DMS153 treated with DMSO at 0.1 percent for 48 hours (cell line): ENCODE data around the gene MAGEB17.

Experiments used
- DNase-seq: peaks from one replicate; lab custom pipeline; 2025; ENCODE audit not compliant: unreplicated experiment; lab: John Stamatoyannopoulos, UW

Gene MAGEB17

DNA sequence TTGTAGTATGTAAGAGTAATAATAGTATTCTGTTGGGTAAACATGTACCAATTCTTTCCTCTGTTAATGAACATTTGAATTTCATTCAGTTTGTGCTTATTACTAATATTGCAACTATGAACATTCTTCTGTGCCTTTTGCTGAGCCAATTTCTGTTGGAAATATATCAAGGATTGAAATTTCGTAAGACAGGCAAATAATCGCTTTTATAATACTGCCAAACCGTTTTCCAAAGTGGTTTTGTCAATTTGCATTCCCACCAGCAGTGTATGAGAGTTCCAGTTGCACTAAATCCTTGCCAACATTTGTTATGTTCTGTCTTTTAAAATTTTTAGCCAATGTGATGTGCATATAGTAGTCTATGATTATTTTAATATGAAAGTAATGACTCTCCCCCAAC is 38.6 kb downstream of the MAGEB17 start:
- DNase-seq, result no peak

- no peak for DNase-seq
Observed at GRCh38 chrX:16207634-16208033, 40.4 kb downstream of the MAGEB17 start.

- no peak for DNase-seq
Observed at GRCh38 chrX:16208601-16209000, 41.3 kb downstream of the MAGEB17 start.

- no peak for DNase-seq
Observed at GRCh38 chrX:16210061-16210460, 42.8 kb downstream of the MAGEB17 start.

DNA sequence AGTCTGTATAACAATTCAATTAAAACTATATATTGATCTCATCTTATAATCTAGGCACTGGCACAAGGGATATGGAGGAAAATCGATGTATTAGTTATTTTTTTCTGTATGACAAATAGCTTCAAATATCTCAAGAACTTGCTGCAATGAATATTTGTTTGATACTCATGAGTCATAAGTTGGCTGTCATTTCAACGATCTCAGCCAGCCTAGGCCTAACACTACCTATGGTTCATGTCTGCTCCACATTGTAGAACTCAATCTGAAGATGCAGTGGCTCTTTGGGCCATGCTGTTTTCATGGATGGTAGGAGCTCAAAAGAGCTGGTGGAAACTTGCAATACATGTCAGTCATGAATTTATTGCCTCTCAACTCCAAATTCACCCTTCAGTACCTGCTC is 44.7 kb downstream of the MAGEB17 start:
- no peak for DNase-seq

DNA sequence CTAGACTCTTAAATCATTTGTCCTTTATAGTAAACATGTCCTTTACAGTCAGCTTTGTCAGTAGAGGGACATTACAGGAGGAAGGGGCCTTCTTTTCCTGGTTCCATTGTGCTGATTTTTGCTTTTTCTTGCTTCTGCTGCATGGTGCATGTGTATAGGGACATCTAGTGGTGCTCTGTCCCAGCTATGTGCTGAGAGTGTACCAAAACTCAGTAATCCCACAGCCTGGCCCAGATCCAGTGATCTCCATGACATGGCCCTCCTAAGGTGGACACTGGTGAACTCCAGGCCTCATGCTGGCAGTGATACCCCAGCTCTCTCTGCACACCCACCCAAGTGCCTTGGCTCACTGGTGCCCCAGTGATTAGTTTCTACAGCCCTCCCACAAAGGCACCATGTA is 45.2 kb downstream of the MAGEB17 start:
- no peak for DNase-seq

GRCh38 chrX:16213961-16214360 is 46.7 kb downstream of the MAGEB17 start:
- no peak for DNase-seq

GRCh38 chrX:16215660-16216059 is 48.4 kb downstream of the MAGEB17 start:
- DNase-seq, result no peak
